GM12891 (cell line): Measurements from ENCODE around the gene RET.
A peak's percentile ranks its signal among the peaks of the same experiment; 100 is the strongest.

ENCODE experiments used
- PAX5 ChIP-seq: IDR thresholded peaks from 2 replicates; pipeline ENCODE4 v1.6.1; 2011; ENCODE audit warnings: low read length, moderate library complexity, mild to moderate bottlenecking; ENCODE audit not compliant: insufficient read depth, severe bottlenecking
- POLR2A ChIP-seq: IDR thresholded peaks from 2 replicates; pipeline ENCODE4 v1.6.1; 2011; ENCODE audit warnings: low read depth, low read length, control low read depth
- POLR2AphosphoS5 ChIP-seq: IDR thresholded peaks from 2 replicates; pipeline ENCODE4 v1.6.1; 2011; ENCODE audit warnings: low read depth, low read length, control low read depth
- SPI1 ChIP-seq: IDR thresholded peaks from 2 replicates; pipeline ENCODE4 v1.6.1; 2011; ENCODE audit warnings: low read depth, low read length, control low read depth
- TAF1 ChIP-seq: IDR thresholded peaks from 2 replicates; pipeline ENCODE4 v1.6.1; 2011; ENCODE audit warnings: low read depth, low read length, control low read depth

GRCh38 chr10:43160046-43160920 is 83.4 kb downstream of the RET start:
- TF ChIP-seq POLR2AphosphoS5 = no peak
- no peak for TF ChIP-seq PAX5
- no peak for TF ChIP-seq POLR2A
- peak; percentile 30; the same call in 1 of the 2 replicates for TF ChIP-seq SPI1
- no peak for TF ChIP-seq TAF1
